HG02981 (cell line): Measurements from ENCODE around the gene ZFHX3.

Experiments
- ATAC-seq: cut with Tn5 transposase; IDR thresholded peaks from one replicate; pipeline ENCODE4 v1.9.1; 2021; ENCODE audit warnings: mild to moderate bottlenecking, moderate library complexity; ENCODE audit not compliant: unreplicated experiment

The ZFHX3 gene

DNA sequence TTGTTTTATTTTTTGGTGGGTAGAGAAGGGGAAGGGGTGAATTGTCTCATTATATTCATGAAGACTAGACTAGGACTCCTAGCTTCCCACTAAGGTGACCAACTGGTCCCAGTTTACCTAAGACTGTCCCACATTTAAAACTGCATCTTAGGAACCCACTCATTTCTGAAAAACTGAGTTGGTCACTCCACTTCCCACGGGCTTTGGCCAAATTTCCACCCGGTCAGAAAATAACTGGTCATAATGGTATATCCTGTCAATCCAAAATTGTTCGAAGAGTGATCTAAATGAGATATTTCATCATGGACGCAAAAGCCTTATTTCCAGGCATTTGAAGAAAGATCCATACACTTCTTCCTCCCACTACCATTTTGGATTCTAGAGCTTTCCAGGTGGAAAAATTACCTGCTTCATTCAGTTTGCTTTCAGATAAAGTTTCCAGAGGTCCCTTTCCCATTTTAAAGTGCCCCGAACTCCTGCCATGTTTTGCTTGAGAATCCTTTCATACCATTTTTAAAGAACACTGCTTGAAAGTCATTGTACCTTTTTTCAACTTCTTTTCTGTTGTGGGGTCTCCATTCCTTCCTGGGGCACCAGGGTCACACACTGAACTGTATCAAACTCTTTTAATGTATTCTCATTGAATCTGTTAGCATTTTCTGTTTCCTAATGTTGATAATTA lies 21.8 kb upstream of the ZFHX3 start:
- no peak for ATAC-seq

DNA sequence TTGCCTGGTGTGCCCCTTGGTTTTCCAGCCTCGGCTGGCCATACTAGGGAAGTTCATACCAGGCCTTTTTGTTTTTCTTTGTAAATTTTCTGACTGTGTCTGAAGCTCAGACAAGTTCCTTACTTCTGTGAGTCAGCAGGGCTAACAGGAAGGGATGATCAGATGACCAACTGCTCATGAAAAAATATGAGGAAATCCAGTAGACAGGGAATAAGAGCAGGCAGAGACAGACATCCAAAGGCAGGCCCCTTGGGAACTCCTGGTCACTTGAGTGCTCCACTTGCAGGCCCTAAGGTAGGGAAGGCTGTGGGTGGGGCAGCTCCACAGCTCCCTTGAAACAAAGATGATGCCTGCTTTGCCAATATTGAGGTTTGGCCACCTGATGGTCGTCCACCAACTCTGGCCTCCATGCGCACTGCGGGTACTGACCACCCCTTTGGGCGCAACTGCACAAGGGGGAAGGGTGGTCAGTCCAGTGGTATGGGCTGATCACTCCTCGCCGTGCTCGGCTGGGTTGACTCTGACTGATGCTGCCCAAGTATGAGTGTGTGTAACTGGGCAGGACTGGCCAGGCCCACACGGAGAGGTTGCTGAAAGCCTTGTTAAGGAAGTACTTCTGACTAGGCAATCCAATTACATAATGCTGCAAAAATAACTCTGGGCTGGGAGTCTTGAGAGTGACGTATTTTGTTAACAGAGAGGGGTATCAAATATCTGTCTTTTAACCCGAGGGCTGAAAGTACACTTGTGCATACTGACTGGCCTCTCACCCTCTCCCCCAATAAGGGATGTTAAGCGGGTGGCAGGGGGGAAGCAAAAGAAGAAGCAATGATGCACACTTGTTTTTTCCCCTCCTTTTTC lies 20.8 kb upstream of the ZFHX3 start:
- no peak for ATAC-seq

DNA sequence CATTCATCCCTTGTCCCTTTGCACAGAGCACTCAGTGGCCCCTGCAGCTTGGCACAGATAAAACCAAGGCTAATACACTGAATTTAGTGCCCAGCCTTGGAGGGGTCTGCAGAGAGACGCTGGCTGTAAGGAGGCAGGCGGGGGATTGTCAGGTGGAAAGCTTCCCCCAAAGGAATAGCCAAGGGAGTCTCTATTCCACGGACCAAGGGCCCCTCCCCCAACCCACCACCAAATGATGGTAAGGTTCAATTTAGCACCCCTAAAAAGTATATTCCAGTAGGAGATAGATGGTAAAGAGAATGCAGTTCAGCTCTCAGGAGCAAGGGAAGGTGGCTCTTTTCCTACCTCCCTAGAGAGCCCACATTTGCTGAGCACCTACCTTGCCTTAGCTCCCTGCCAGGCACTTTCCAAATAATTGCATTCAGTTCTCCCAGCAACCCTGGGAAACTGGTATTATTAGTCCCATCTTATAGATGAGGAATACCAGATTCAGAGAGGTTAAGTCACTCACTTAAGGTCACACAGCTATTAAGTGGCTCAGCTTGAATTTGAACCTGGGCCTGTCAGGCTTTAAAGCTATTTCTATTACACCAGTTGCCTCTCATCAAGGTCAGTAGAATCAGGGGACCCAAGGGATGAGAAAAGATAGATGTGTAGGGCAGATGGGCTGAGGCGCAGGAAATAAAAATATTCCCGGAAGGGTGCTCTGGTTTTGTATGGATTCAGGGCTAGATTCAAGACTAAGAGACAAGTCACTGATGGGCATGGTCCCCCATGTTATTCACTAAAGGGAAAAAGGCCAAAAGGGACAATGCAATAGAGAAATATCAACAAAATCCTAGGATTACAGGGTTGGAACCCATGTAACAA lies 20.0 kb upstream of the ZFHX3 start:
- no peak for ATAC-seq

DNA sequence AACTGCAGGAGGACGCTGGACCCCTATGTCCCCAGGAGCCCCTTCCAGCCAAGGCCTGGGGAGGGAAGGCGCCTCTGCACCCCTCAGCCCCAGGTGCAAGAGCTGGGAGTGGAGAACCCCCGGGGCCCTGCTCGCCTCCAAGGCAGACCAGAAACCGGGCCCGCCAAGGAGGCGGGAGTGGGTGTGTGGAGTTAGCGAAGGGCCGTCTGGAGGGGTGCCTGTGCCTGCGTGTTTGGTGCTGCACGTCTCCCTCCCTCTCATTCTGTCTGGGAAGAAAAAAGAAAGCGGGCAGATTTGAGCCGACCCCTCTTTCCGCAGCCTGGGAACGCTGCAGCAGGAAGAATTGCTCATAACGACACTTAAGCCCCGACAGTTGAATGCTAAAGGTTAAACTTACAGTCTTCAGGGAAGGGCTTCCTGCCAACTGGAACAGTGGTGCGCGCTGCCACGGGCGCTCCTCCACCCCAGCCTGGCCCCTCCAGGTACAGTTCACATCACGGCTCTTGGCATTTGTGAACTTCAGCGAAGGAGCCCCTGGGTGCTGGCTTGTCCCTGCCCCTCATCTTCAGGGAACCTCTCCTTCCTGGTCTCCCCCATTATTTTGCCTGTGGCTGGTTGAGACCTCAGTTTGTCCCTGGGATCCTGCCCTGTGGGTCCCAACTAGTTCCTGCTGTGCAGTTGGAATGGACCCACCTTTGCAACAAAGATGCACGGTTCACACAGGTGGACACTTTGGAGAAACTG lies 19.2 kb upstream of the ZFHX3 start:
- ATAC-seq = no peak

DNA sequence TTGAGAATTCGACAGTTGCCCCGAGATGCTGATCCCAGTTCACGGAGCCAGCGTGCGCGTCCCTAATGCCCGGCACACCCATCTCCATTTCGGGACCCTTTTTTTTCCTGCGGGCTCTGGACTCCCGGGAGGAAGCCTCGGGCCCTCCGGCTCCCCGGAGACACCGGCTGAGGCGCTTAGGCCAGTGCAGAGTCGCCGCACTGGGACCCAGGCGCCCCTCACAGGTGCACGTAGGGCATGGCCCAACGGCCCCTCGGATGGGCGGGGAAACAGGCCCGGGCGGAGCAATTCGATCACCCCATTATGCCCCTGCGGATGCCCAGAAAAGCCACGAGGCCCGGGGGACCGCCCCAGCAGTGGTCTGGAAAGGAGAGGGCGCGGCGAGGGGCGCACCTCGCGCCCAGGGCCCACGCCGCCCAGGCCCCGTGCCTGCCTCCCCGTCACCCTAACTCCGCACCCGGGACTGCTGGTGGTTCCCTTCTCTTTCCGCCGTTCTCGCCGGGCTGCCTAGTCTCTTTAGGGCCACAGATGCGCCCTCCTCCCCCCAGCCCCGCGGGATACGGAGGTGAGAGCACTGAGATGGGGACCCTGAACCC lies 18.5 kb upstream of the ZFHX3 start:
- no peak for ATAC-seq

DNA sequence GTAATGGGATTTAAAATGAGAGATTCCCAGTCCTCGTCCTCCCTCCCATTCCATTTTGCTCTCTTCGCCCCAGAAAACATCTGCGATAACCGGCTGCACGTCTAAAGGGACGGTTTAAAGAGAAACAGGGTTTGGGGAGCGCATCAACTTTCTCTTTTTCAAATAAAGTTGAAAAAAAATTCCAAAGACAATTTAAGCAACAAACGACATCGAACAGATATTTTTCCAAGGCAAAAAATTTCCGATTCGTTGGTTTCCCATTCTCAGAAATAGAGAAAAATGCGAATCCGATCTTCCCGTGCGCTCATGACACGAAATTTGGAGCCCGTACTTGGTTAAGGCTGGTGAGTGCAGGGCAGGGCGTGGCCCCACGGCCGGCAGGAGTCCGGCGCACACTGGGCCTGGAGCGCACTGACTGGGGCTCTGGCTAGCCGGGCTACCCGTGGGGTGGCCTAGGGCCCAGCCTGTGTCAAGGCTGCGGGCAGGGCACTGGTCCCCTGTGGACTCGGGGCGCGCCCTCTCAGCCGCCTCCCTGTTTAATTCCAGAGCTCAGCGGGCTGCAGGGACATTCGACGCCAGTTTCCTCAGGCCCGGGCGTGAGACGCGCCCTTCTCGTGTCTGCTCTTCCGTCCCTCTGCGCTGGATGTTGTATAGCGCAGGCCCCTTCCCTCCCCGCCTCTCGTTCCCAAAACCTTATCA lies 17.9 kb upstream of the ZFHX3 start:
- no peak for ATAC-seq

DNA sequence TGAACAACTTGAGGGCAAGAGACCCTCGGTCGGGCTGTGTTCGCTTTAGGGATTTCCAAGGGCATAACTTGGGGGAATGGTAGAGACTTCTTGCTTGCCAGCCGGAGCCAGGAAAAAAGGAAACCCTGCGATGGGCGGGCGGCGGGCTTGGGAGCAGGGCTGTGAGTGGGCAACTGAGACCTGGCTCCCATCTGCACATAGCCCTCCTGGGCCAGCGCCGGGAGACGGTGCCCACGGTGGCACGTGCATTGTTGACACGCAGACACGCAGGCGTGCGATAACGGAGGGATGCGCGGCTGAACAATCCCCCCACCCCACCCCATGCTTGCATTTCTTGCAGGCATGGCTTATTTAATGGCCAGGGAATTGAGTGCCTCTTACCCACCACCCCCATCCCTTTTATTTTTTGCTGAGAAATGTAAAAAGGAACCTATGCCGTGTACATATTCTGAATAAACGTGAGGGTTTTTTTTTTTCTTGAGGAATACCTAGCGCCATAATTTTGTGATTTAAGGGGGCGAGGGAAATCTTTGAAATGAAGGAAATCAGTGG lies 17.1 kb upstream of the ZFHX3 start:
- ATAC-seq = no peak

DNA sequence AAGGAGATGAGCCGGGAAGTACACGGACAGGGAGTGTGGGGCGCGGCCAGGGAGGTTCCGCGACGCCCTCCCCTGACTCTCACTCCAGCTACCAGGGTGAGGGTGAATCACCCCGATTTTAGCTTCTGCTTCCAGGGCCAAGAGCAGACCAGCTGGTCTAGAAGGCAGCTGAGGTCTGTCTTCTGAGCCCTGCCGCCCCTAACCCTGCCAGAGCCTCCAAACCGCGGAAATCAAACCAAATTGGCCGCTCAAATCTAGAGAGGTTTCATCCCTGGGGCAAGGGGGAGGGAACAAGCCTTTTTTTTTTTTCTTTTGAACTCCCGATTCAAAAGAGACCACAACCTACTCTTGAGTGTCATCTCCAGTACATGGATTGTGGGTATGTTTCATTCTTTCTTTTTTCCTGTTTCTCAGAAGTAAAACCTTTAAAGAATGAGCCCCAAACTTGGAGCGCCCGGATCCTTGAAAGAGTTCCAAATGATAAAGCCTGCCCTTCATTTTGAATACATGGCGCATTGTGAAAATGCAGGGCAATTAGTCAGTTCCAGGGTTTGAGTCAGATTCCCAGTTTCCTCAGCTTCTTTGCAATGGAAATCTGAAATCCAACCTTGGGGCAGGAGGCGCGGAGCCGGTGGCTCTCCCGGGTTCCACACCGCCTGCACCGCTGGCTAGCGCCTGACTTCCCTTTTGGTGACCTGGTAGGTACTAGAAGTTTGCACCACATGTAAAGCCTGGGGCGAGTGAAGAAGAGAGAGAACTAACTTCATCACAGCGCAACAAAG lies 16.5 kb upstream of the ZFHX3 start:
- ATAC-seq = no peak

DNA sequence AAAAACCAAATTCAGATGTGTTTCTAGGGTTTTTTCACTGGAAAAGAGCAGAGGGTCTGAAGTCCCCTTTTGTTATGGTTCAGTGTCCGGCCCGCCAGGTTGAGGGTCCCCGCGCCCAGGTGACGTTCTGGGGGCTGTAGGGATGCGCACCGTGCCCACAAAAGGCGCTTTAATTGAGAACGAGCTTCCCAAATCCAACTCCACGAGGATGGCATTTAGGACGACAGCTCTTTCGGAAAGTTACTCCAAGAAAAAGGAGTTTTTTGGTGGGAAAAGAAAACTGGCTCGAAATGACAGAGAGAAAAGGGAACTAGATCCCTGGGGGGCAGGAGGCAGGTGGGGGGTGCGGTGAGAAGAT lies 15.9 kb upstream of the ZFHX3 start:
- no peak for ATAC-seq

DNA sequence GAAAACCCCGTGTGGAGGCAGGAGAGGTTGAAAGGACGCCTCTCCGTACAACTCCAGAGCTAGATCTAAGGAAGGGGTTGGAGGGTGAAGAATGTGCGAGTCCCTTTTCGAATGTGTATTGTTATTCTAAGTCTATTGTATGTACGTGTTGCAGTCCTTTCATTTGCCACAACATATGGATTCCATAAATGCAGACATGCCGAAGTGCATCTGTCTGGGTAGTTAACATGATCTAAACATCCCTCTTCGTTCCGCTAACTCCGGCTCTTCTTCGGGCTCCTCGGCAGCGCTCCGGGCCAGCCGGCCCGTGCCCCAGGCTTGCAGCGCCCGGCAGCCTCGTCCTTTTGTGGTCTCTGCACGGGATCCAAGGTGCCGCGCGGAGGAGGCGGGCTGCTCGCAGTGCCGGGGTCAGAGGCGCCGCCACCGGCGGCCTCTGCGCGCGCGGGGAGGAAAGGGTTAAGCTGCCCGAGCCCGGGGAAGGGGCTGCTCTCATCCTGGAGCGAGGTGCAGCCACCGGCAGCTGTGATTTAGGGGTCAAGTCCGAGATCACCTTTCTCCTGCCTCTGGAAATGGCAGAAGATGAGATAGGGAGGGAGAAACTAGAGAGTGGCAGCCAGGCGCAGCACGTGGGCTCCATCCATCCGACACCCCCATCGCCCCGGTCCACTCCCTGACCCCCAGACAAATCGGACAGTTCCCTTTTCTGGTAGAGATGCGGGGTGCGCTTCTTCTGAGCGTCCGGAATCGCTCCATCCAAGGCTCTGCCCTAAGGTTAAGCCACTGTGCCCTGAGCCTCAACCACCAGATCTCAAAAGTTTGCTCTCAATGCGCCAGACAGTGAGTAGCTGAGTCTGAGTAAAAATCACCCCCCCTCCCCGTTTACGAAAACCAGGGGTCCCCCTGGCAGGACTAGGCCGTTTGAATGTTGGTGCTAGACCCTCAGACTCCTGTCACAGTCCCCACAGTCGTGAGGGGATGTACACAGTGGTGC lies 15.1 kb upstream of the ZFHX3 start:
- no peak for ATAC-seq

DNA sequence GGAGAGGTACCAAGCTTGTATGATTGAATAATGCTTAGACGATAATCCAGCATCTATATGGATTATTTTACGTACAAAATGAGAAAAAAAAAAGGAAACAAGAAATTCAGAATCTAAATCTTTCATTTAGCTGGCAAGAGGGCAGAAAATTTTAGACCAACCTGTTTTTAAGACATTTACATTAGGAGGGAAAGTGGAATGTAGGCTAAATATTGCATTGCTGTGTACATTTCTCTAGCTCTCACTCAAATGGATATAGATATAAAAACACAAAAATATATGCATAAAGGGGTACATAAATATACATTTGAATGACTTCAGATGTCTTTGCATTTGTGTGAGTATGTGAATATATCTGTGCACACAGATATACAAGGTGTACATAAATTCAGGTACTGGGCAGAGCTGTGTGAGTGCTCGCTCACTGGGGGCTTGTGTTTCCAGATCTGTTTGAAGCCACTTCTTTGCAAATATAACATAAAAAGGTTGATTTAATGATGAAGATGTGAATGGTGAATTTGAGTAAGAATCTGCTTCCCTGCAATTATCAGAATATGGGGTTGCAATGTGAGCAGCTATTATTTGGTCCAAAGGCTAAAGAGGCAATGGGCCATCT lies 14.2 kb upstream of the ZFHX3 start:
- no peak for ATAC-seq

DNA sequence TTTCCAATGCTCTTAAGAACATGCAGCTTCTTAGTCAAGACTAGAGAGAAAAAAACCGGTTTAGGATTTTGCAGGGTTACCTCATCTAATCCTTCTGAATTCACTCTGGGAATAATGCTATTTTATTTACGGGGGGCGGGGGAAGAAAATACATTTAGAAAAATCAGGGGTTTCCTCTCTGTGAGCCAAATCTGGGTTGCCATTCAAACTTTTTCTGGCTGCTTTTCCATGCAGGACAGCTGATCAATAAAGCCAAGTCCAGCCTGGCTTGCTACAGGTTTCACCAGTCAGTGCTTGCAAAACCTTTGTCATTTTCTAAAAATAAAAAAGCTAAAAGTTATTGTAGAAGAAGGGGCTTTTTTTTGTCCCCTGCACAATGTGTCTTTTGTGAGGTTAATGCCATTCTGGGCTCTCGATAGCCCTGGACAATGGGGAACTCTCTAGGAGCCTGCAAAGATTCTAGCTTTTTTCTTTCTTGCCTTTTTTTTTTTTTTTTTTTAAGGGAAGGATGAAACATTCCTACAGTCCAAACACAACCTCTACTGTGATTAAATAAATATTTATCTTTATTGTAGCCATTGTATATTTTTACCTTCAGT lies 13.1 kb upstream of the ZFHX3 start:
- ATAC-seq = no peak

DNA sequence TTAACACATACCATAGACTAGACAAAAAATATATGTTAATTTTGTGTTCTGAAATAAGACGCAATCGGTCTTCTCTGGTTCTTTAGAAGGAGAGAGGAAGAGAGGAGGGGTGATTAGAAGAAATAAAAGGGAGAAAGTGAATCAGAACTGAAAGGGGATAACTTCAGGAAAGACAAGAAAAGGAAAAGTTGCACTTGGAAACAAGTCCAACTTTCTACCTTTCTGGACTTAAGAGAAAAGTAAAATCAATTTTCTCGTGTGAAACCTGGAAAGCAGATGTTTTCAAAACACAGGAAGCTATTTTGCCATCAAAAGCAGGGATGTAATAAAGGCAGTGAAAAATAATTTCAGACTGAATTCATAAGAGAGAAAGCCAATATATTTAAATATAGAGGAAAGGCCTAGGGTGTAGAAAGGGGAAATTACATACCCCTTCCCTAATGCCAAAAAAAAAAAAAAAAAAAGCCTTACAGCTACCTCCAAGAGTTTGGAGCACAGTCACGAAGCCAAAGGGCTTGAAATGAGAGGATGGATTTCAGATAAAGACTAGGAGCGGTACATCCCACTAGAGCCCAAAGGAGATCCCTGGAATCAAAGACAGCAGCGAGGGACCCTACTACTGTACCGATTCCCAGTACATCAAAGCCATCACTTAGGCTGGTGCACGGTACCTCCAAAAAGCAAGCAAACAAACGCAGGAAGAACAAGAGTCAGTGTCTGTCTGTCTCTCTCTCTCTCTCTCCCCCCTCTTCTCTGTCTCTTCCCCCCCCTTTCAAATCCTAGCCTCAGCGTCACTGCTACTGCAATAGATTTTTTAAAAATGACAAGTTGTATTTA lies 12.1 kb upstream of the ZFHX3 start:
- ATAC-seq = no peak

DNA sequence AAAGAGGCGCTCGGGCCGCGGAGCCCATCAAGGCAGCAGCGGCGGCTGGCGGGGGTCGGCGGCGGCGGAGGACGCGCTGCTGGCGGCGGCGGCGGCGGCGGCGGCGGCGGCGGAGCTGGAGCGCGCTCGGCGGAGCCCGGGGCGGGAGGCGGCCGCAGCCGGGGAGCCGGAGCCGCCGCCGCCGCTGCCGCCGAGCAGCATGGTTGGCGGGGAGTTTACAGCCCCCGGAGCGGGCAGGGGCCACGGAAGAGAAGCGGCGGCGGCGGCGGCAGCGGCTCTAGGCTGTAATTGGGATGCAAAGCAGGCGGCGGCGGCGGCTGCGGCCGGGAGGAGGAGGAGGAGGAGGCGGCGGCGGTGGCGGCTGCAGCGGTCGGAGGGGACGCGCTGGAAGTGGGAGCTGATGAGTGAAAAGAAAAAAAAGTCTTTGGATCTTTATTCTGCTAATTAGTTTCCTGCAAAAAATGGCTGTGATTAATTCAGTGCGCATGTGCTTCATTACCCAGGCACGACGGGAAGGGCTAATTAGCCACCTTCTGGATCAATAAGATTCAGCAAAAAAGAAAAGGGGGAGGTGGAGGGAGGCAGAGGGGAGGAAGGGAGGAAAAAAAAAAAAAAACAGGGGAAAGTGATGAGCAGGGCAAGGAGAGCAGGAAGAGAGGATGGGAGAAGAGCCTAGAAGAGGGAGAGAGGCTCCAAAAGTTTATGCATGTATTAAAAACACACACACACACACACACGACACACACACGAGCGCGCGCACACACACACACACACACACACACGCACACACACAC lies 10.9 kb upstream of the ZFHX3 start:
- ATAC-seq = peak; percentile 18

DNA sequence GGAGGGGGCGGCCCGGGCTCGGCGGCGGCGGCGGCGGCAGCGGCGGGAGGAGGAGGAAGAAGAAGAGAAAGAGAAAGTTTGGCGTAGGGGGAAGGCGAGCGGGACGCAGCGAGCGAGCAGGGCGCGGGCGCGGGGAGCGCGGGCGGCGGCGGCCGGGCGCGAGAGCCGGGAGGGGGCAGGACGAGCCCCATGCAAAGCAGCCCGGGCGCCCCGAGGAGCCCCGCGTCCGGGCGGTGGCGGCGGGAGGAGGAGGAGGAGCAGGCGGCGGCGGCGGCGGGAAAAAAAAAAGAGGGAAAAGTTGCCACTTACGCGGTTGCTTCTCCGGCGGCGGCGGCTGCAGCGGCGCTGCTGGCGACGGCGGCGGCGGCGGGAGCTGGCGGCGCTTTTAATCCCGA lies 10.3 kb upstream of the ZFHX3 start:
- ATAC-seq = peak; percentile 59
